Stimulated activated CD8-positive, alpha-beta memory T cell treated with anti-CD3 and anti-CD28 coated beads, Interleukin-7, amount 100 ng/mL, for 1 hour (primary cell): ENCODE data around the gene CLEC11A.
"Not testable (repeated sequence)": the region's sequence is repeated elsewhere in the genome, so short reads cannot be mapped to it uniquely, and the experiment has no call there.

ENCODE experiments used
- DNase-seq, 2 donors: peaks; one replicate each; pipeline ENCODE4 v3.0.0-alpha.2; 2020; ENCODE audit warnings: low read depth in 2 of 2

Gene CLEC11A

GRCh38 chr19:50721441-50722137, 1.6 kb upstream of the CLEC11A start:
- DNase-seq: no peak

GRCh38 chr19:50722201-50723013, 757 bp upstream of the CLEC11A start:
- DNase-seq: no peak

GRCh38 chr19:50723735-50724521, 764 bp downstream of the CLEC11A start:
- DNase-seq: no peak

- DNase-seq: peak; percentile 84 to 89
These were observed 1.5 kb downstream of the CLEC11A start for GRCh38 chr19:50724522-50725217.

- DNase-seq: no peak
These were observed 2.2 kb downstream of the CLEC11A start for GRCh38 chr19:50725218-50725910.

GRCh38 chr19:50725911-50726230, 2.7 kb downstream of the CLEC11A start:
- no peak for DNase-seq

- DNase-seq: peak; percentile 42 to 45
These were observed 5.0 kb downstream of the CLEC11A start for GRCh38 chr19:50728084-50728737.

GRCh38 chr19:50729894-50730293, 6.7 kb downstream of the CLEC11A start:
- DNase-seq: no peak

- DNase-seq: no peak
These were observed 12.7 kb downstream of the CLEC11A start for GRCh38 chr19:50735869-50736268.

- DNase-seq: no peak
These were observed 13.2 kb downstream of the CLEC11A start for GRCh38 chr19:50736338-50736737.

- no peak for DNase-seq
These were observed 16.2 kb downstream of the CLEC11A start for GRCh38 chr19:50739132-50739913.

GRCh38 chr19:50739914-50740426, 16.8 kb downstream of the CLEC11A start:
- no peak for DNase-seq

- DNase-seq: no peak
These were observed 18.2 kb downstream of the CLEC11A start for GRCh38 chr19:50741179-50741933.

- DNase-seq: no peak
These were observed 20.4 kb downstream of the CLEC11A start for GRCh38 chr19:50743537-50743936.

- no peak for DNase-seq
These were observed 22.1 kb downstream of the CLEC11A start for GRCh38 chr19:50745221-50745620.

GRCh38 chr19:50747141-50747540, 24.0 kb downstream of the CLEC11A start:
- not testable (repeated sequence) for DNase-seq

- DNase-seq: no peak
These were observed 26.3 kb downstream of the CLEC11A start for GRCh38 chr19:50749490-50749889.

GRCh38 chr19:50750010-50750409, 26.8 kb downstream of the CLEC11A start:
- no peak for DNase-seq

- no peak for DNase-seq
These were observed 30.7 kb downstream of the CLEC11A start for GRCh38 chr19:50753879-50754278.
